Myocyte (in vitro differentiated cells): ENCODE data around the gene PHF21A. TPM values are rescaled to one million over a fixed set of nuclear protein-coding genes. Genes with fewer than 3 reads are reported as not detected.

Experiments
- DNase-seq: peaks from one replicate; pipeline ENCODE4 v3.0.0-alpha.2; 2012; ENCODE audit warnings: low read depth
- total RNA-seq: library from RNA; depleted of rRNA; stranded (reverse); fragments of >200 nt; gene quantifications from 2 replicates; pipeline ENCODE4 v1.2.3, GENCODE V29; 2014

Gene PHF21A
- total RNA-seq, 1 donor from 2014 or later: 13.5 TPM

DNA sequence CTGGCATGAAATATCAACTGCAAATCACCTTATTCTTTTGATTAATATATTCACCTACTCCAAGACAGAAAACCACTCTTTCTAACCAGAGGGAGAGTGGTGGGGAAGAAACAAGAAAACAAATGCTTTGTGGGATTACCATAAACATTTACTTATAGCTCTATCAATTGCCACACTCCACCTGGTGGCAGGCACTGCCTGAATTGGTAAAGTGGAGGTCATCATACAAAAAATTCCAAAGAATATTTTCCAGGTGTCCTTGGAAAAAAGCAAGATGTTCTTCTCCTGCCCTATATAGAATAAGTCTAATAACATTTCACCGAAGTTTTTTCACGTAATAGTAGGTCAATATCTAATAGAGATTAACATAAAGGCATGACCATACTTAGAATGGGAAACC is 45.3 kb downstream of the PHF21A start:
- DNase-seq: no peak

DNA sequence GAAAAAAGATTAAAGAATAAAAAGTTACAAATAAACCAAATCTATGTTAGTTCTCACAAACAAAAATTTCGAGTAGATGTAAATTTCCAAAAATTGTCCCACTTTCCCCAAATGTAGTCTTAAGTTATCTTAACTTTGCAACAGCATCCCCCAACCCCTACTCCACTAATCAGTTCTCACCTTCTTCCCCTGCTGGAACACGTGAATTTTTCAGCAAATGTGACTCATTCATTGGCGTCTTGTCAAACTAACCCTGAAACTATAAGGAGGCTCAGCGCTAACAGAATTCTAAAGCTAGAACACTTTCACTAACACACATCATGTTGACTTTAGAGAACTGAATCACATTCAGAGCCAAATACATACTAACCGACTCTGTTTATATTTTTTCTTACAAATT is 46.1 kb downstream of the PHF21A start:
- DNase-seq: peak; percentile 9

DNA sequence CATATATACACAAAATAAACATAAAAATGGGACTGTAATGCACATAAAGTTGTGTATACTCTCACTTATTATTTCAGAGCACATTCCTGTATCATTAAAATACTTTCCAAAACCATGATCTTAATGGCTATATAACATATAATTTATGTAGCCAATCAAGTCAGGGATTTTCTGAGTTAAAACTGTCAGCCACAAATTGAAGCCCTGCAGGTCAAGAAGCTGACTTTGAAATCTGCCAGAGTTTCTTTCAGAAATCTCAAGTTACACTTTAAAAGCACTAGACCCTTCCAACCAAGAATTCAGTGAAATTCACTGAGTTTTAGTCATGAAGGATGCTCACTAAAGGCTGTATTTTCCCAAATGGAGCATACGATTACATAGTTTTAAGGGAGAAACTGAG is 47.6 kb downstream of the PHF21A start:
- no peak for DNase-seq

DNA sequence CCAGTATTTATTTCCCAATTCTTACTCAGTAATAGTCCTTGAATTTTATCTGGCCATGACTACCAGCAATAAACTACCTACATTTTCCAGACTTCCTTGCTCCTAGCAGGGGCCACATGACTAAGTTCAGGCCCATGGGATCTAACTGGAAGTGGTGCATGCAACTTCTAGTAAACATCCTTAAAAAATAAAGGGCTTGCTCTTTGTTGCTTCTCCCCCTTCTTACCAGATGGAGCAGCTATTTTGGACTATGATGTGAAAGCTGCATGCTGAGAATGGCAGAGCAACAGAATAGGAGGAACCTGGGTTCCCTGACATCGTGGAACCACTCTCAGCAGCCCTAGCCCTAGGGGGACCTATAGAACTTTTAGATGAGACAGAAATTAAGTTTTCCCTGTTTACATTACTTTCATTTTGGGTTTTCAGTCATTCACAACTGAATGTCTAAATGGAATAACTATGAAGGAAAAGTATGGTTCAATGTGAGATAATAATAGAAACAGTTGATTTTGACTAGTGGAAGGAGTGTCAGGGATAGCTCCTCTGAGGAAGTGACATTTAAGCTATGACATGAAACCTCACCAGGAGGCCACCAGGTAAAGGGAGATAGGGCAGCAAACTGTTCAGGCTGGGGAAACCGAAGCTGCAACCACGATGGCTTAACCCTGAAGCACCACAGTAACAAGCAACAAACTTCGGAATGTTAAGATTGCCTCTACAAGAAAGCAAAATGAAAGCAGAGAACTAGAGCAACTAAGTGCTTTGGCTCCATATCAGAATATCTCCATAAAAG is 48.9 kb downstream of the PHF21A start:
- no peak for DNase-seq

DNA sequence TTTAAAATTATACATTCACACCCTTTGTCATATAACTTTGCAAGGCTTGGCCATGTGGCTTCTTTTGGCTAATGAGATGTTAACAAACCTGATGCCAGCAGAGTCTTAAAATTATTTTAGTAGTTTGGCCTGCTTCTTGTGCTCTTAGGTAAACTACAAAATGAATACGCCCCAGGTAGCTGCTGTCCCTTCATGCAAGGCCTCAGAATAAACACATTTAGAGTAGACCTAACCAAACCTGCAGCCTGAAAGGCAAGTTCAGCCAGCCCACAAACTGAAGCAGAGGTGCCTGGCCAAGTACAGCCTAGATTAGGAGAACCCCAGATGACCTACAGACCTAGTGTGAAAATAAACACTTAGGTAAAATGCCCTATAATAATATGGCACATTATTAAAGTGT is 50.2 kb downstream of the PHF21A start:
- no peak for DNase-seq

DNA sequence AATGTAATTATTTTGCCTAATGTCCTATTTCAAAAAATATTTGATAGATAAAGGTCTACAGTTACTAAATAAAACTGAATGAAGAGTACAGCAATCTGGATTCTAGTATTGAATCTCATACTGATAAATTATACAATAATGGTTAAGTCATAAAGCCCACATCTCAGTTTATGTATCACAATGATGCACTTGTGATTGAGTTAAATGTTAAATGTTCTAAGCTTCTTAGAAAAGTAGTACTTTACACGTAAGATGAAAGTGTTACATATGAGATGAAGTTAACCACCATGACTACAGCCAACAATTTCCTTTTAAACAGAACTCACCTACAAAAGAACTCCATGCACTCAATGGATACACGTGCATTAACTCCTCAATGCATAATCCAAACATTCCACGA is 51.7 kb downstream of the PHF21A start:
- DNase-seq: no peak

DNA sequence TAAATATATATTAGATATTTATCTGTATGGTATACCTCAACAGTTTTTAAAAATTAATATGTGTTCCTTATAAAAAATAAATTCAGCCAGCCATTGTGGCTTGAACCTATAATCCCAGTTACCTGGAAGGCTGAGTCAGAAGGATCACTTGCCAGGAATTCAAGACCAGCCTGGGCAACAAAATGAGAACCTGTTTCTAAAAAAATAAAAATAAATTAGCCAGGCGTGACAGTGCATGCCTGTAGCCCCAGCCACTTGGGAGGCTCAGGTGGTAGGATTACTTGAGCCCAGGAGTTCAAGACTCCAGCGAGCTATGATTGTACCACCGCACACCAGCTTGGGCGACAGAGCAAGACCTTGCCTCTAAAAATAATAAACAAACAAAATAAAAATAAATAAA is 54.9 kb downstream of the PHF21A start:
- DNase-seq: no peak

DNA sequence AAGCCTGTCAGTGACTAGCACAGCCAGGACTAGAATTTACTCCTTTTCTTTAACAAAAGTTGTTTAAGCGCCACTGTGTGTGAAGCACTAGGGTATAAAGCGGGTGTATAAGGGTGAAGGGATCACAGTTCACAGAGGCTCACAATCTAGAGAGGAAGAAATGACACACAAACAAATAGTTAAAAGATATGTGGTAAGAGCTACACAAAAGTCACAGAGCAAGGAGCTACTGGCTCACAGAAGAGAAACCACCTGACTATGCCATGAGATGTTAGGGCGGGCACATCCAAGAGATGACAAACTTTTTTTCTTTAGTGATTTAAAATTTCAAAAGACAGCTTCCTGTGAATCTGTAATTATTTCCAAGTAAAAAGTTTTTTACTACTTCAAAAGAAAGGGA is 55.6 kb downstream of the PHF21A start:
- DNase-seq: no peak

DNA sequence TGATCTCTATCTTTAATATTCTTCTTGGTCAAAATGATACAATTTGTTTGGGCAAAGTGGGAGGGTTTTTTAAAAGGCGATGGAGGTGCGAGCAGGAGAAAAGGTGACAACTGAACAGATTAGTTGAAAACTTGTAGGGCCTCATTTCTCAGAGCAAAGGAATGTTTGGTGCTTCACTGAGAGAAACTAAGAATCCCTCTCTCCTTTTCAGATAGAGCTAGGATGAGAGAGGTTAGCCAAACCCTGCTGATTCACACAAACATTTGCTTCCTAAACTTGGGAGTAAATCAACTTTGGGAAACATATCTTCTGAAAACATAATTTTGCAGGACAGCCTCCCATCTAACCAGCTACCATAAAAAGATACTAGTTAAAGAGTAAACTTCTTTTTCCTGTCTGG is 57.0 kb downstream of the PHF21A start:
- DNase-seq: no peak

DNA sequence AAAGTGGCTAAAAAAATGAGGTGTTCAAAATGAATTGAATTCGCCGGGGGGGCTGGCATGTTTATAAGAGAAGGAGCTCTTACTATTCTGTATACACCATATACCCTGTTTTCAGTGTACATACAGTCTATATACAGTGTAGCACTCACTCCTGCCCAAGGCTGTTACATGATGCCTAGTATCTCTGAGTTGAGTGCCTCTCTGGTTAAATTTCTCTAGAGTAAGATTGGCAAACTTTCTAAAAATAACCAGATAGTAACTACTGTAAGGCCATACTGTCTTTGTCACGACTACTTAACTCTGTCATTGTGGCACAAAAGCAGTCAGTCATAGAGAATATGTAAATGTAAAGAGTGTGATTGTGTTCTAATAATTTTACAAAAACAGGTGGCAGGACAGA is 58.1 kb downstream of the PHF21A start:
- no peak for DNase-seq

DNA sequence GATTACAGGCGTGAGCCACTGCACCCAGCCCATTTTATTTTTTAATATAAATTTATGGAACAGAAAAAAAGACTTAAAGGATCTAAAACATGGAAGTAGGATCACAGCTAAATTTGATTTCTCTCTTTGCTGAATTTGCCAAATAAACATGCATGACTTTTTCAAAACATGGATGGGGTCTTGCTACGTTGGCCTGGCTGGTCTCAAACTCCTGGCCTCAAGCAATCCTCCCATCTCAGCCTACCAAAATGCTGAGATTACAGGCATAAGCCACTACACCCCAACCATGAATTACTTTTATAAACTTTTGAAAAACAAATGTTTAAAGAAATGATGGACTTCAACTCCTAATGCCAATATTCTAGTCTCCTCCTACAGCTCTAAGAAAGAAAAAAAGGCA is 61.2 kb downstream of the PHF21A start:
- DNase-seq: no peak

DNA sequence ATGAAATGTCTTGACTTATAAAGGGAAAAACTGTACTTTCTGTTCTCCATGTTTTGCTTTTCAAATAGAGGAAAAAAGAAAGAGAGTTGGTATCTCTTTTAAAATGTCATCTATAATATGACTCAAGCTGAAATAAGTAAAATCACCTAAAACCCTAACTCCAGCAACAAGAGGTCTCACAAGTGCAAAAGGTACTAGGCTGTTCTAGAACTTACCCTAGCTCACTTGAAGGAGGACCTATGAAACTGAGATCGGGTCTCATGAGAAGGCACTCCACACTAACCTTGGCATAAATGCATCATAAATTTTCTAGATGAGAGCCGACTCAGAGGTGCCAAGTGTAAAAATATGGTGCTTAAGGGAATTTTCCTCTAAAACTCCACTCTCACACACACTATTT is 63.8 kb downstream of the PHF21A start:
- no peak for DNase-seq

DNA sequence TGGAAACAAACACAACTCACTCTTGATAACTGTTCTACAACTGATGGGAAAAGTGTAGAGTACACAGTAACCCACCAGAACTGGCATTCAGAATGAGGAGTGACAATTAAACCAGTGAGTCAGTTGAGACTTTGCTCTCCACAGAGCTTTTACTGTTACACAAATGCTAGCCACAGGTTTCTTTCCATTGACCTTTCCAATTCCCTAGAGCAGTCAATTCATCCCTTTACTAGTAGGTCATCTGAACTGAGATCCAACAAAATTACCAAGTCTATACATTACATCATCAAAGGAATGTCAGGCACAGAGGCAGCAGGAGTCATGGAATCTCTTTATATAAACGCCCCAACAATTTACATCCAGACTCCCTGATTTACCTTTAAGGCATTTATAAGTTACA is 65.9 kb downstream of the PHF21A start:
- no peak for DNase-seq

DNA sequence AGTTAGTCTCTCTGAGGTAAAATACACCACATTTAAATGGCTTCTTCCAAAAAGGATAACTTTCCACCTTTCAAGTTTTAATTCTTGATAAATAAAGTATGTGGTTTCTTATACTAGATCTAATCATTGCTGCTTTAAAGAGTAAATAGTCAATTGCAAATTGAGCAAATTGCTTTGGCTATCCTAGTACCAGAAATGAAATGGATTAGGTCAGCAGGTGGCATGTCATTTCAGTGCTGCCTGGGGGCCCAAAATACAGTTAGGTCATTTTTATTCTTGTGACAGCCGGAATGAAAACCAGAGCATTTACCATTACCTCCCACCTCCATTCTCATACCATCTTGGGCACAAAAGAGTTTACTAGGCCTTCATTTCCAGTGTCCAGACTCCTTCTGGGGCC is 70.2 kb downstream of the PHF21A start:
- no peak for DNase-seq

DNA sequence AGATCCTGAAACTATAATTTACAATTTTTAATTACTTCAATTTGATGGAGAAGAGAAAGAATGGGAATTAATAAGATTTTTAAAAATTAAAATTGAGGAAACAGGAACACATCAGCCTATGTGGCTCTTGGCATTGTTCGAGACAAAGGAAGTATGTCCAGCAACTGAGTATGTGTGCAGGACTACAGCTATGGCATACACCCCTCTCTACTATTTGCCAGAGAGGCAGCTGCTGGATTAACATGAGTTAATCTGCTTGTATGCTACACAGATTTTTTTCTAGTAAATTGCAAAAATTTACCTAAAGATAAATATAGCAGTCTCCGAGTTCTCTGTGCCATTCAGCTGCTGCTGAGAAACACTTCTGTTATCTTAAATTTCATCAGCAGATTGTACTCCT is 70.6 kb downstream of the PHF21A start:
- no peak for DNase-seq

DNA sequence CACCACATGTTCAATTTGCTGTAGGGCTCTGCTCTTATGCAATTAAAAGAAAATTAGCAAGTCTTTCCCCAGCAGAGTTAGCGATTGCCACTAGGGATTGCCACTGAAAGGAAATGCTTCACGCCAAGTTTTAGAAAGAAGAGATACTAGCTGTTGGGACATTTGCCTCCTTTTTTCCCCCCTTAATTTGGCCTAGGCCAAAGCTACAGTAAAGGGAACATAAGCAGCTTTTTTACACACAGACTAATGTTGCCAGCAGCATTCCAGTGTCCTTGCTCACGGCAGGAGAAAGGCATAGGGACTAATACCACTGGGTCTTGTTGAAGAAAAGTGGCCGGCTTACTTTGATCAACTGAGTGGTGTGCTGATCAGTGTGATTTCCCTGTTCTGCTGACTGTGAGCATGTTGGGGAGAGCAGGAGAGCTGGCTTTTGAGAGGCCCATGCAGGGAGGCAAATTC is 71.2 kb downstream of the PHF21A start:
- DNase-seq: peak; percentile 61

DNA sequence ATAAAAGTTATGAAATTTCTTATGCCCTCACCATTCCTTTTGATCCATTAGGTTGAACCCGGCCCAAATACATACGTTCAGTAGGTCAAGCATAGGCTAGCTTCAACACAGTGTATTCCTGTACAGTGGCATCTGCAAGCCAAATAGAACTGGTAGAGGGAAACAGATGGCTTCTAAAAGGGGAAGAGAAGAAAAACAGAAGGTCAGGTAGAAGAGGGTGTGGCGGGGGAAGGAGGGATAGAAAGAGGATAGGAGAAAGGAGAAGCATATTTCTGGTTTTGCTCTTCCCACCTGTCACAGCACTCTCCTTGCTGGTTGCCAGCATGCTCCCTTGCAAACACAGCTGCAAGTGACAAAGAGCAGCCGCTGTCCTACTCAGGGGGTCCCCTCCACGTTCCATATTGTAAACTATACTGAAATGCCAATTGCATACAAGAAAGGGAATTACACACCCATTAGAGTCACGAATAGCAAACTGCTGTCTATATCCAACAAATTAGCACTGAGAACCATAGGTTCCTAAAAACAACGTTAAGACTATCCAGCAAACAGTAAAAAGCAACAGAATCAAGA is 71.8 kb downstream of the PHF21A start:
- DNase-seq: peak; percentile 30

DNA sequence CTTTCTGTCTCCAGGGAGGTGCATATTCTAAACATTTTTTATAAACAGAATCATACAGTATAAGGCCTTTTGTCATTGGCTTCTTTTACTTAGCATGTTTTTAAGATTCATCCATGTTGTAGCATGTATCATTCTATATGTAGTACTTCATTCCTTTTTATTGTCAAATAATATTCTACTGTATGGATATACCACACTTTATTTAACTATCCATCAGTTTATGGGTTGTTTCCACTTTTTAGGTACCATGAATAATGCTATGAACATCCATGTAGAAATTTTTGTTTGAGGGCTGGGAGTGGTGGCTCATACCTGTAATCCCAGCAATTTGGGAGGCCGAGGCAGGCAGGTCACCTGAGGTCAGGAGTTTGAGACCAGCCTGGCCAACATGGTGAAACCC is 73.1 kb downstream of the PHF21A start:
- no peak for DNase-seq

DNA sequence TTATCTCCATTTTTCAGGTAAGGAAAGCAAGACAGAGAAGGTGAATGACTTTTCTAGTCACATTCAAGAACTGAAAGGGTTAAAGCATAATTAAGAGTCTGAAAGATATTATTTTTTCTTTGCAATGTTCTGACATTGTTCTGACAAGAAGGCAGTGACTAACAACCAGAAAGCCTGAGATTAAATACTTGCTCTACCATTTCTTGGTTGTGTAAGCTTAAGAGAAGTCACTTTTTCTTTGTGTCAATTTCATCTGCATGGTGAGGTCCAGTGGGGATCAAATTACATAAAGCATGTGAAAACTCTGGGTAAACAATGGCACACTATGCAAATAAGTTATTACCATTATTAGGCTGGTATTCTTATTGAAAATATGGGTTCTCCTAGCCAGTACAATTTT is 73.7 kb downstream of the PHF21A start:
- no peak for DNase-seq

DNA sequence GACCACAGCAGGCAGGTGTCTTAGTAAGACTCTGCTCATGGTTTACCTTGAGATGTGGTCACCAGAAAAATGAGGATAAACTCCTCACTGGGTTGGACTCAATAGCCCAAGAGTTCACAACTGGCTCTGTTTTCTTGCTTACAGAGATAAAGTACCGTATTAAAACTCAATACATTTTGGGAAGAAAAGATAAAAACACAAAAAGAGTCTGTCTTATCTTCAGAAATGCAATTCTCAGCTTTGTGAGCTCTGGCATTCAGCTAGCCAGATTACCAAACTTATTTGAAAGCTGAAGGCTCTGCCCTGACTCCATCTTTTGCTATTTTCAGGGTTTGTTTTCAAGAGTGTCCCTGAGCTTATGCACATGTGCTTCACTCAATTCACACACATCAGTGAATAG is 75.4 kb downstream of the PHF21A start:
- no peak for DNase-seq

DNA sequence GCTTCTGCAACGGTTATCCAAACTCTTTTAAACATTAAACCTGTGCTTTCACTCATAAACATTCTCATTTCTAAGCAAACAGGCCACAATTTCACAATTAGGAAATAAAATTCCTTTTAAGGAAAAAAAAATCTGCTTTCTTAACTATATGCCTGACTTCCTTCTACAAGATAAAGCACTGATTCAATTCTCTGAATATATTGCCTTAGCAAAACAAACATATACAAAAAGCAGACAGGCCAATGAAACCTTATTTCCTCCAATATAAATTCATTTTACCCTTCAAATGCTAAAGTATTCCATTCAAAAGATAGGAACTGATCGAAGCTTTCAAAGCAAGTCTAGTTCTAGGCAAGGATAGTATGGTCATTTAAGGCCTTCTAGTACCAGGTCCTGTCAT is 76.7 kb downstream of the PHF21A start:
- no peak for DNase-seq

DNA sequence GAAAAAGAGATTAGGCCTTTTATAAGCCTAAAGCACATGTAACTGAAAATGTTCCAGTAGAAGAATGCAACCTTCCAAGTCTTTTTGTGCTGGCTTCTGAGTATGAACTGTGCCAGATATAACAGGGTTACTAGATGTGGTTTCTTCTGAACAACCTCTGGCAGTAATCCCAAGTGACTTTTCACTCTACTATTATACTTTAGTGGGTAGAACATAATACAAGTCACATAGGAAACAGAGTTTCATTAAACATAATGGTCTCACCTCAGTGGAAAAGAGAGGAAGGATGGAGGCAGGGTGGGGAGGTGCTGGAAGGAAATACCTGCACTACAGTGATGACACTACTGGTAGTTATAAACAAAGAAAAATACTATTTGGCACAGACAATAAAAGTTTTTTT is 81.3 kb downstream of the PHF21A start:
- DNase-seq: peak; percentile 51

DNA sequence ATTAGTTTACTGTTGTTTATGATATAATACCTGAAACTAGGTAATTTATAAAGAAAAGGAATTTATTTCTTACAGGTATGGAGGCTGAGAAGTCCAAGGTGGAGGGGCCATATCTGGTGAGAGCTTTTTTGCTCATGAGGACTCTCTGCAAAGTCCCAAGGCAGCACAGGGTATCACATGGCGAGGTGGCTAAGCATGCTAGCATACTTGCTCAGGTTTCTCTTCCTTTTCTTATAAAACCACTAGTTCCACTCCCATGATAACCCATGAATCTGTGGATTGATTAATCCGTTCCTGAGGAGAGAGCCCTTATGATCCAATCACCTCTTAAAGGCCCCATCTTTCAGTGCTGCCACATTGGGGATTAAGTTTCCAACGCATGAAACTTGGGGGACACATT is 82.7 kb downstream of the PHF21A start:
- DNase-seq: no peak
